ENCODE results near the gene NUDT11.
"Not testable (repeated sequence)": the region's sequence is repeated elsewhere in the genome, so short reads cannot be mapped to it uniquely, and the experiment has no call there.

Gene NUDT11

DNA sequence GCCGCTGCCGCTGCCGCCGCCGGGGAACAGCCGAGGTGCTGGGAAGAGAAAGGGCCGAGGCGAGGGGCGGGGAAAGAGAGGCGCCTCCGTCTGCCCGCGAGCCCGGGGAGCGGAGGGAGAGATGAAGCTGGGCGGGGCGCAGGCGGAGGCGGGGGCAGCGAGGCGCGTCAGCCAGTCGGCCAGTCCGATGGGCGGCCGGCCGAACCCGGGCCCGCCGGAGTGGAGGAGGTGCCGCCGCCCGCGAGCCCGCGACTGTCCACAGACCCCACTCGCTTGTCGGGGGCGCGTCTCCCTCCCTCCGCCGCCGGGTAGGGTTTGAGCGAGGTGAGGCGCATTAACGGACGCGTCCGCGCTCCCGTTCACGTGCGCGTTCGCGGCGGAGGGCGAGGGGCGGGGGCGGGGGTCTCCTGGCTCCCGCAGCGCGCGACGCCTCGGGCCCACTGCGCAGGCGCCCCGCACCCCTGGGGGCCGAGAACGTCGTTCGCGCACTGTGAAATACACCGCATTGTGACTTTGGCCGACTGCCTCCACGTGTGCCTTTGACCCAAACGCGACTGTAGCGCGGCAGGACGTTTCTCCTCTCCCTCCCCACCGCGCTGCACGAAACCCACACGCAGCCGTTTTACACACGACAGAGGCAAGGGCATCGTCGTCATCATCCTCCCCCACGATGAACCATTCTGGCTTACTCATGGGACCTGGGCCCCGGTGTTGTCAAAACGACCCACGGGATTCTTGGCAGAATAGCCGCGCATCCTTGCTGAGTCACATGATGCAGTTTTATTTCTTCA lies at the start of gene NUDT11:
NUDT11 (minus strand) TSS at position 92 of the 791 bp plus-strand sequence. CDS start 148 bp downstream, outside the sequence.
- DNase-seq (ENCODE audit: low read depth in 2 of 2): peak; percentile 26 to 44

DNA sequence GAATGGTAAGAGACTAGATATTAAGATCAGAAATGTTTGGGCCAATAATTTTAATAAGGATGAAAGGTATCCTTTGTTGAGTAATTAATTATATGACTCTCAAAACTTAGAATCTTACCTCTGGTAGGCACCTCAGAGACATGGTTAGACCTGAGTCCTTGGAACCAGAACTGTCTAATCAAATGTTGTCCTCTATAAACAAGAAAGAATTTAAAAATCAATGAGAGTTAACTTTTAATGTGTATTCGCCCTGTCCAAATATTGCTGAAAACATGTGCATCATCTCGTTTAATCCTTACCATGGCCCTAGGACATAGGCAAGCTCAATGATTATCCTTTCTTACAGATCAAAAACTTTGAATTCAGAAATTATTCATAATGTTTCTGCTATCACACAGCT lies 24.0 kb upstream of the NUDT11 start:
- DNase-seq (ENCODE audit: low read depth in 2 of 2): no peak

DNA sequence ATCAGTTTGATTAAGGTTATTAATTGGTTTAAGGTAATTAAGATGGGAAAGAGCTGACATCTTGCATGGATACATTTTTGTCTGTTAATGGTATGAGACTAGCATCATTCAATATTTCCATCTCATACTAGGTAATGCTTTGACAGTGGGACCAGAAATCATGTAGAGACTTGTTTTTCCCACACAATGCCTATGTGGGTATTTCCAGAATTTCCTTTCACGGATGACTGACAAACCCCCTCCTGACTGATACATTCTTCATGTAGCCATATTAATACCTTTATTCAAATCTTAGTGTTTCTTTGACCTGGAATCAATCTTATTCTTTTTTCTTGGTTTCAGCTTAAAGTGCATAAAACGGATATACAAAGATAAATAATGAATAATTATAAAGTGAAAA lies 22.7 kb upstream of the NUDT11 start:
- not testable (repeated sequence) for DNase-seq (ENCODE audit: low read depth in 2 of 2)

- no peak for DNase-seq (ENCODE audit: low read depth in 2 of 2)
These were observed 11.2 kb upstream of the NUDT11 start for GRCh38 chrX:51507551-51507950.

- DNase-seq (ENCODE audit: low read depth in 2 of 2): not testable (repeated sequence)
These were observed 497 bp downstream of the NUDT11 start for GRCh38 chrX:51495701-51496488.

GRCh38 chrX:51494409-51494808 lies 2.0 kb downstream of the NUDT11 start:
- DNase-seq (ENCODE audit: low read depth in 2 of 2): no peak

DNA sequence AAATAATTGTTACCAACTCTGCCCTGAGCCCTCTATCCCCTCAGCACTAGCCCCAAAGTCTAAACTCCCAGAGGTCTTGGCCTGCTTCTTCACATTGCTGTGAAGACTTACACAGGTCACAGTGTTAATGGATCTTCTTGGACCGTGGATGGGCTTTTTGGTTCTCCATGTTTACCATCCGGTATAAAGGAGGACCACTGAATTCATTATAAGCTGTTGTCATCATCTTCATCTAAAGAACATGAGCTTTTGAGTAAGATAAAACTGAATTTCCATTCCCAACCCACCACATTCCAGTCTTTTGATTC lies 8.5 kb downstream of the NUDT11 start:
- no peak for DNase-seq (ENCODE audit: low read depth in 2 of 2)

- no peak for DNase-seq (ENCODE audit: low read depth in 2 of 2)
These were observed 11.8 kb downstream of the NUDT11 start for GRCh38 chrX:51484616-51485015.

GRCh38 chrX:51482411-51482810 lies 14.0 kb downstream of the NUDT11 start:
- not testable (repeated sequence) for DNase-seq (ENCODE audit: low read depth in 2 of 2)

GRCh38 chrX:51476930-51477329 lies 19.5 kb downstream of the NUDT11 start:
- DNase-seq (ENCODE audit: low read depth in 2 of 2): no peak

- no peak for DNase-seq (ENCODE audit: low read depth in 2 of 2)
These were observed 33.1 kb downstream of the NUDT11 start for GRCh38 chrX:51463322-51463721.

DNA sequence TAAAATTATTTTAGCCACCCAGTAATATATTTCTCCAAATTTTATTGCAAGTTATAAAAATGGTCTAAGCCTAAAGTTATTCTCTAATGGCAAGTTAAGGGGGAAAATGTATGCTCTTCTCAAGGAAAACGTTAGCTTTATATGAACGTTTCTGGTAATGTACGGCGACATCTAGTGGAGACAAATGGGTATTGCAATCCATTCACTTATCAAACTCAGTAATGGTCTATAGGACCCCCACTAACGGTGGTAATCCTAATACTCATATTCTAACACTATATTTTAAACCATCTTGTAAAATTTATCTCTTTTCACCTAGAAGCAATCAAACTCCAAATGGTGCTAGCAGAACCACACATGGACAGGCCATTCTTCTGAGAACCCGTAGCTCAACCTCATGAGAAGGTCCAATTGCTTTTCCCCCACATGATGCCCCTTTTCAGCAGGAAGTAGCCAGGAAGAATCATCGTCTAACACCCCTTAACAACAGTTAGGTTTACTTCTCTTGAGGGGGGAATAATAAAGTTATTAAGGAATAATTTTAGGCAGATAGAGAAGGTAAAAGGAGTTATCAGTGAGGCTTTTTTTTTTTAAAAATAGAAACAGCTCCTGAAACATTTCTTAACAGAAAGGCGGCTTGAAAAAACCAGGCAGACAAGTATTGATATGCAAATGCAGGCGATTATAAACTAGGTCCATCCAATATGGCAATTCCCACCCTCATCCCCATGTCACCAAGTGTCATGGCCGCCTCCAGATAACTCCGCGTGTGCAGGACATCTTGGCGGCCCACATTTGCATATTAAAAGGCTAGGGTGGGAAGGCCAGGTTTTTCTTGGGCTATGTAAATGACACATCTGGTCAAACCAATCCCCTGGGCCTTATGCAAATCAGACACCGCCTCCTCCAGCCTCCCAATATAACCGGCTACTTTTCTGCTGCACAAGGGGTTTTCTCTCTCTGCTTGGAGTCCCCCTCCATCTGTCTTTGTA lies 35.0 kb downstream of the NUDT11 start:
- DNase-seq (ENCODE audit: low read depth in 2 of 2): peak in 1 of 2 donors; percentile 25

GRCh38 chrX:51459125-51459524 lies 37.3 kb downstream of the NUDT11 start:
- DNase-seq (ENCODE audit: low read depth in 2 of 2): no peak

DNA sequence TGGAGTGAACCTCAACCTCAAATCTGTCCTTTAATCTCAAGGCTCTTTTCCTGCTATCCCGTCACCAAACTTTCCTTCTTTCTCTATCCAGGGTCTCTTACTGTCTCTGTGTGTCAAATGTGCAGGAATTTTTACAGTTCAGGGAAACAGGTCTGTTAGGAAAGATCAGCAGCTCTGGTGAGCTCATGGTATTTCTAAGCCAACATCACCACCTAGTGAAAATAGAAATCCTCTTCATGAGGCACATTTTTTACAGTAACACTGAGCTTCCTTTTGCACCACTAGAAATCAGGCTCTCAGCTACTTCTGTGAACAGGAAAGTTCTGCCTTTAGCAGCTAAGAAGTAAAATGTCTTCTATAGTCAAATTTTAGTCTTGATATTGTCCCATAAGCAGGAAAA lies 39.6 kb downstream of the NUDT11 start:
- DNase-seq (ENCODE audit: low read depth in 2 of 2): no peak

GRCh38 chrX:51456246-51456645 lies 40.1 kb downstream of the NUDT11 start:
- no peak for DNase-seq (ENCODE audit: low read depth in 2 of 2)

- no peak for DNase-seq (ENCODE audit: low read depth in 2 of 2)
These were observed 56.0 kb downstream of the NUDT11 start for GRCh38 chrX:51440365-51440764.
